Endothelial cell of umbilical vein (primary cell): ENCODE data around the gene MARS1. TPM values are rescaled to one million over a fixed set of nuclear protein-coding genes. Genes with fewer than 3 reads are reported as not detected.

Experiments
- BruUV-seq: library from RNA; stranded (reverse); fragments of 400-500 nt; replicated peaks from 2 replicates; lab custom pipeline; 2021; lab: Mats Ljungman, UMichigan
- CTCF ChIA-PET: fragments of 300-600, 350-600 bp; sonication (Branson Sonifier 250); formaldehyde crosslinking; loops from one replicate; lab custom pipeline; 2021; ENCODE audit warnings: antibody characterized with exemption, inconsistent platforms; lab: Charles Lee
- POLR2A ChIA-PET: fragments of 300-600, 350-600 bp; sonication (Branson Sonifier 250); formaldehyde crosslinking; loops from one replicate; lab custom pipeline; 2021; ENCODE audit warnings: antibody characterized with exemption, inconsistent platforms; lab: Charles Lee
- DNase-seq: peaks from one replicate; pipeline ENCODE4 v3.0.0-alpha.2; 2011; ENCODE audit warnings: low read depth, low spot score
- FAIRE-seq: peaks from 2 replicates; lab custom pipeline; 2011; peaks lifted over from hg19 to GRCh38; lab: Jason Lieb, UNC
- H2AFZ ChIP-seq: 2 replicates; pipeline ENCODE4 v1.6.0; 2012; ENCODE audit warnings: low read depth, low read length, control low read depth, inconsistent platforms
- H3K27ac ChIP-seq: 2 replicates; pipeline ENCODE4 v1.5.1; 2011; ENCODE audit warnings: low read depth, mild to moderate bottlenecking, control low read depth, low read length, moderate library complexity; ENCODE audit not compliant: insufficient read depth
- H3K27me3 ChIP-seq, 2 experiments: 2 replicates each; pipeline versions ENCODE4 v1.6.0 to v1.6.1; 2011; ENCODE audit warnings: low read length in 2 of 2, mixed read lengths in 1 of 2; ENCODE audit not compliant: control insufficient read depth in 2 of 2, insufficient read depth in 2 of 2
- H3K36me3 ChIP-seq, 2 experiments: 2 replicates in 1 of 2; 3 replicates in 1 of 2; pipeline ENCODE4 v1.5.1; 2011; ENCODE audit warnings: low read length in 2 of 2, mild to moderate bottlenecking in 1 of 2, moderate library complexity in 1 of 2; ENCODE audit not compliant: control insufficient read depth in 2 of 2, insufficient read depth in 2 of 2; ENCODE audit errors: extremely low read depth in 1 of 2
- H3K4me1 ChIP-seq: 3 replicates; pipeline ENCODE4 v1.5.1; 2011; ENCODE audit warnings: mild to moderate bottlenecking, low read length; ENCODE audit not compliant: control insufficient read depth, insufficient read depth; ENCODE audit errors: extremely low read depth
- H3K4me2 ChIP-seq: 2 replicates; pipeline ENCODE4 v1.6.1; 2011; ENCODE audit warnings: low read length, control low read depth, mixed read lengths; ENCODE audit not compliant: insufficient read depth
- H3K4me3 ChIP-seq, 3 experiments: fragments of 200-600 bp in 1 of 3; sonication (generic), shearing (Covaris generic) in 1 of 3; replicated peaks in 1 of 3; 2 replicates each; pipeline ENCODE4 v1.5.1; 2011 to 2016; ENCODE audit warnings: control low read depth in 3 of 3, low read length in 3 of 3, mild to moderate bottlenecking in 2 of 3, inconsistent platforms in 1 of 3, low read depth in 1 of 3, moderate library complexity in 1 of 3; ENCODE audit not compliant: insufficient read depth in 1 of 3
- H3K79me2 ChIP-seq: 2 replicates; pipeline ENCODE4 v1.6.0; 2012; ENCODE audit warnings: low read length, inconsistent platforms; ENCODE audit not compliant: control insufficient read depth, insufficient read depth
- H3K9ac ChIP-seq: replicated peaks from 2 replicates; pipeline ENCODE3; 2011; ENCODE audit warnings: low read length, control low read depth; ENCODE audit not compliant: insufficient read depth; ENCODE audit errors: extremely low read depth
- H3K9me1 ChIP-seq: replicated peaks from 3 replicates; pipeline ENCODE4 v1.6.0; 2011; ENCODE audit warnings: mild to moderate bottlenecking, low read length; ENCODE audit not compliant: control insufficient read depth, insufficient read depth; ENCODE audit errors: extremely low read depth
- H3K9me3 ChIP-seq: replicated peaks from 2 replicates; pipeline ENCODE4 v1.5.1; 2012; ENCODE audit warnings: low read length, inconsistent platforms; ENCODE audit not compliant: control insufficient read depth, insufficient read depth
- H4K20me1 ChIP-seq: replicated peaks from 2 replicates; pipeline ENCODE3; 2011; ENCODE audit warnings: mild to moderate bottlenecking, low read length; ENCODE audit not compliant: control insufficient read depth, insufficient read depth; ENCODE audit errors: extremely low read depth
- CTCF ChIP-seq, 2 donors: IDR thresholded peaks; 1 replicate in 1 of 2; 2 replicates in 1 of 2; pipeline ENCODE4 v1.5.1; 2011; ENCODE audit warnings: low read length in 2 of 2, mild to moderate bottlenecking in 2 of 2, moderate library complexity in 2 of 2, control low read depth in 1 of 2, inconsistent platforms in 1 of 2, low read depth in 1 of 2; ENCODE audit not compliant: insufficient read depth in 1 of 2; ENCODE audit errors: extremely low read depth in 1 of 2
- EZH2 ChIP-seq: IDR thresholded peaks from 2 replicates; pipeline ENCODE4 v1.6.1; 2012; ENCODE audit warnings: borderline replicate concordance, low read depth, mild to moderate bottlenecking, moderate library complexity, low read length, inconsistent platforms; ENCODE audit not compliant: severe bottlenecking
- FOS ChIP-seq: IDR thresholded peaks from 2 replicates; pipeline ENCODE4 v1.6.1; 2011; ENCODE audit warnings: mild to moderate bottlenecking, low read length, moderate library complexity, borderline replicate concordance; ENCODE audit not compliant: insufficient read depth
- GATA2 ChIP-seq: IDR thresholded peaks from 2 replicates; pipeline ENCODE4 v1.7.0; 2011; ENCODE audit warnings: low read depth, mild to moderate bottlenecking, moderate library complexity, mixed read lengths, low read length; ENCODE audit not compliant: insufficient read length, insufficient read depth
- JUN ChIP-seq: IDR thresholded peaks from 2 replicates; pipeline ENCODE4 v1.6.1; 2011; ENCODE audit warnings: borderline replicate concordance, low read depth; ENCODE audit not compliant: insufficient read length, insufficient read depth
- MAX ChIP-seq: IDR thresholded peaks from 2 replicates; pipeline ENCODE4 v1.6.1; 2011; ENCODE audit not compliant: insufficient read depth, insufficient read length
- MYC ChIP-seq: IDR thresholded peaks from one replicate; pipeline ENCODE4 v1.6.1; 2011; ENCODE audit warnings: mild to moderate bottlenecking, low read depth, low read length
- POLR2A ChIP-seq: IDR thresholded peaks from 2 replicates; pipeline ENCODE4 v1.6.1; 2012; ENCODE audit warnings: low read depth, mild to moderate bottlenecking, control low read depth, low read length
- POLR2AphosphoS5 ChIP-seq: IDR thresholded peaks from 2 replicates; pipeline ENCODE4 v1.6.1; 2012; ENCODE audit warnings: low read depth, mild to moderate bottlenecking, control low read depth, low read length, moderate library complexity; ENCODE audit not compliant: insufficient read depth
- dilution Hi-C: fragments of 300-500 bp; cut with MboI; formaldehyde crosslinking; loops from one replicate; pipeline ENCODE4 v1.15.0; 2019; ENCODE audit warnings: low sequenced_read_pairs; ENCODE audit not compliant: extremely low pct_ligation_motif_present
- intact Hi-C: fragments of 100-400 bp; cut with micrococcal nuclease; formaldehyde crosslinking; loops from one replicate; pipeline ENCODE4 v1.10.0; 2022
- polyA plus RNA-seq, 4 experiments: library from polyadenylated mRNA; depleted of rRNA in 3 of 4; stranded (reverse) in 3 of 4; unstranded in 1 of 4; fragments of >200 nt; gene quantifications; 2 replicates each; pipeline versions ENCODE4 v1.2.1 to v1.2.3, GENCODE V29; 2011 to 2012; ENCODE audit warnings: missing spikeins in 1 of 4
- total RNA-seq: library from RNA; stranded (reverse); gene quantifications from 2 replicates; pipeline ENCODE4 v1.2.3, GENCODE V29; 2021

Gene MARS1
- total and polyA plus RNA-seq, 2 donors (not counting 3 experiments of a cell fraction or from before 2014, with no cell fraction given): 118 to 212 TPM

DNA sequence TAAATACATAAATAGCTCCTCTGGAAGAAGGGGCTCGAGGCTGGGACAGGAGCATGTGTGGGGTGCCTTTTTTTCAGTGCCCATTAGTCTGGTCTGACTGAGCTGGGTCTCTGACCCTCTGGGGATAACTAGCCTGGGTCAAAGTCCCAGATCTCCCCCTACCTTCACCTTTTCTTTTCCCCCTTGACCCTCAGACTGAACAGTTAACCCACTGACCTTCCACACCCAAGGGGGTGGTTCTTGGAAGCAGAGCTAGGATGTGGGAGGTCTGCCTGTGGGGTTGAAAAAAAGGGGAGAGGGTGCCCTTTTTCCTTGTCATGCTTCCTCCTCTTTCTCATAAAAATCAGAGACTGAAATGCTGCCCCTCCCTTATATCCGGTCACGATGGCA, 29.2 kb upstream of the MARS1 start:
- ChIA-PET CTCF (interaction anchor here (0.6 to 2.0 kb wide), 43 partner anchors 10 to 1485 kb away, joined by 3 to 27 read pairs (median 4); partner anchors contain the start of genes ARHGAP9, DDIT3, RAB5B and SHMT2), POLR2A (interaction anchor here (1.1 kb wide), 1 partner anchor 62 kb away, joined by 3 read pairs; the partner anchor contains the start of gene DDIT3)
- Histone ChIP-seq H3K9me1 (no peaks in the 10 kb centered on the region), H3K79me2 (no peaks in the 10 kb centered on the region), H3K4me3 (peak overlapping the region in 2 of 3 experiments; percentile 37 to 63), H3K27ac (peak overlapping the region; percentile 25), H3K36me3 (no peaks in the 10 kb centered on the region), H3K9me3 (no peaks in the 10 kb centered on the region), H4K20me1 (no peaks in the 10 kb centered on the region), H3K4me2 (peak overlapping the region; percentile 79), H3K27me3 (peaks cover 5 to 9% of the 10 kb centered on the region in 2 experiments), H3K9ac (peak overlapping the region; percentile 36), H2AFZ (peak overlapping the region; percentile 84), H3K4me1 (peaks cover 14% of the 10 kb centered on the region)
- dilution Hi-C loops: no loop called here
- FAIRE-seq: no peak
- no peak for DNase-seq
- TSS peak; percentile 78 for BruUV-seq
- TF ChIP-seq FOS (no peak), CTCF (IDR thresholded peaks at IDR 0.05; ENCODE audit: extremely low read depth in 1 of 2, insufficient read depth in 1 of 2, low read depth in 1 of 2, low read length in 2 of 2) (no peak), MYC (no peak), POLR2A (no peak), JUN (no peak), EZH2 (no peak), POLR2AphosphoS5 (no peak), MAX (no peak), GATA2 (no peak)
- intact Hi-C loops: loop anchor here (1.0 to 2.0 kb wide), 2 partner anchors 30 to 162 kb away; partner anchors contain the start of gene MARS1
